DLD1 (cell line): ENCODE data around the gene APLF.
"Not testable (repeated sequence)": the region's sequence is repeated elsewhere in the genome, so short reads cannot be mapped to it uniquely, and the experiment has no call there.

Experiments
- in situ Hi-C: cut with HindIII; loops from 2 replicates; pipeline ENCODE4 v1.10.0; 2017; ENCODE audit warnings: low sequenced_read_pairs

APLF gene

GRCh38 chr2:68441179-68441993 is 26.0 kb upstream of the APLF start:
- in situ Hi-C loops: no loop called here

- in situ Hi-C loops: no loop called here
Measured at GRCh38 chr2:68441994-68442322, 25.4 kb upstream of the APLF start.

GRCh38 chr2:68446425-68446824 is 21.0 kb upstream of the APLF start:
- in situ Hi-C loops: not testable (repeated sequence)

- in situ Hi-C loops: no loop called here
Measured at GRCh38 chr2:68447118-68447517, 20.3 kb upstream of the APLF start.

GRCh38 chr2:68448671-68449653 is 18.4 kb upstream of the APLF start:
- in situ Hi-C loops: no loop called here

GRCh38 chr2:68452158-68452900 is 15.1 kb upstream of the APLF start:
- in situ Hi-C loops: no loop called here

GRCh38 chr2:68453761-68454360 is 13.5 kb upstream of the APLF start:
- in situ Hi-C loops: no loop called here

- in situ Hi-C loops: no loop called here
Measured at GRCh38 chr2:68454719-68455118, 12.7 kb upstream of the APLF start.

- in situ Hi-C loops: no loop called here
Measured at GRCh38 chr2:68456198-68456597, 11.2 kb upstream of the APLF start.

GRCh38 chr2:68458981-68459380 is 8.4 kb upstream of the APLF start:
- in situ Hi-C loops: no loop called here

- in situ Hi-C loops: loop anchor here (10.0 kb wide), 1 partner anchor 251 kb away; no protein-coding TSS in a partner anchor
Measured at GRCh38 chr2:68463287-68463877, 4.0 kb upstream of the APLF start.

- in situ Hi-C loops: loop anchor here (10.0 kb wide), 1 partner anchor 250 kb away; no protein-coding TSS in a partner anchor
Measured at GRCh38 chr2:68464651-68465050, 2.7 kb upstream of the APLF start.

- in situ Hi-C loops: loop anchor here (10.0 kb wide), 1 partner anchor 250 kb away; no protein-coding TSS in a partner anchor
Measured at GRCh38 chr2:68465081-68465916, 2.1 kb upstream of the APLF start.

- in situ Hi-C loops: loop anchor here (10.0 kb wide), 1 partner anchor 248 kb away; no protein-coding TSS in a partner anchor
Measured at GRCh38 chr2:68466361-68466777, 1.0 kb upstream of the APLF start.

- in situ Hi-C loops: loop anchor here (10.0 kb wide), 1 partner anchor 248 kb away; no protein-coding TSS in a partner anchor
Measured at GRCh38 chr2:68466778-68467076, 658 bp upstream of the APLF start.

GRCh38 chr2:68468801-68469200 is 1.4 kb downstream of the APLF start:
- in situ Hi-C loops: loop anchor here (10.0 kb wide), 1 partner anchor 246 kb away; no protein-coding TSS in a partner anchor

- in situ Hi-C loops: loop anchor here (10.0 kb wide), 1 partner anchor 245 kb away; no protein-coding TSS in a partner anchor
Measured at GRCh38 chr2:68469935-68470334, 2.5 kb downstream of the APLF start.

GRCh38 chr2:68471385-68471784 is 4.0 kb downstream of the APLF start:
- in situ Hi-C loops: no loop called here

- in situ Hi-C loops: no loop called here
Measured at GRCh38 chr2:68472796-68473414, 5.5 kb downstream of the APLF start.
